Loucy (cell line): Measurements from ENCODE around the gene PDZRN3.

Experiments used
- H2AFZ ChIP-seq: fragments of 200-600 bp; sonication (generic); 2 replicates; pipeline ENCODE4 v1.6.0; 2016; ENCODE audit warnings: antibody characterized with exemption, mild to moderate bottlenecking, low read length, moderate library complexity
- H3F3A ChIP-seq: fragments of 200-600 bp; 2 replicates; pipeline ENCODE4 v1.6.0; 2016; ENCODE audit warnings: antibody characterized with exemption, low read depth, mild to moderate bottlenecking
- H3K27me3 ChIP-seq: fragments of 200-600 bp; sonication (generic); 2 replicates; pipeline ENCODE4 v1.6.1; 2014; ENCODE audit warnings: low read length, mild to moderate bottlenecking; ENCODE audit not compliant: insufficient read depth, poor library complexity, severe bottlenecking
- H3K36me3 ChIP-seq: fragments of 200-600 bp; sonication (generic); 2 replicates; pipeline ENCODE4 v1.6.1; 2016; ENCODE audit warnings: low read length; ENCODE audit not compliant: insufficient read depth
- H3K4me1 ChIP-seq: fragments of 200-600 bp; sonication (generic); 2 replicates; pipeline ENCODE4 v1.5.1; 2014; ENCODE audit warnings: low read length, mild to moderate bottlenecking; ENCODE audit not compliant: insufficient read depth, poor library complexity, severe bottlenecking
- H3K4me2 ChIP-seq: fragments of 200-600 bp; sonication (generic); 2 replicates; pipeline ENCODE4 v1.6.0; 2014; ENCODE audit warnings: antibody characterized with exemption, low read length, low read depth, mild to moderate bottlenecking; ENCODE audit not compliant: poor library complexity, severe bottlenecking
- H3K4me3 ChIP-seq: fragments of 200-600 bp; sonication (generic); 2 replicates; pipeline ENCODE4 v1.5.1; 2014; ENCODE audit warnings: low read length, mild to moderate bottlenecking, mixed read lengths; ENCODE audit not compliant: poor library complexity, severe bottlenecking
- H3K79me2 ChIP-seq: fragments of 200-600 bp; sonication (generic); 2 replicates; pipeline ENCODE4 v1.6.1; 2014; ENCODE audit warnings: low read length; ENCODE audit not compliant: insufficient read depth
- H3K9ac ChIP-seq: fragments of 200-600 bp; sonication (generic); 2 replicates; pipeline ENCODE4 v1.6.0; 2014; ENCODE audit warnings: mild to moderate bottlenecking, low read depth, low read length, moderate library complexity; ENCODE audit not compliant: poor library complexity, severe bottlenecking
- H3K9me2 ChIP-seq: fragments of 200-600 bp; sonication (generic); replicated peaks from 2 replicates; pipeline ENCODE4 v1.6.1; 2016; ENCODE audit warnings: low read depth, low read length, mixed read lengths
- H3K9me3 ChIP-seq: fragments of 200-600 bp; sonication (generic); 2 replicates; pipeline ENCODE4 v1.6.1; 2014; ENCODE audit warnings: mild to moderate bottlenecking, antibody characterized with exemption, low read length, low read depth; ENCODE audit not compliant: insufficient read depth
- H4K20me1 ChIP-seq: fragments of 200-600 bp; sonication (generic); 2 replicates; pipeline ENCODE4 v1.6.0; 2014; ENCODE audit warnings: antibody characterized with exemption, low read length, mild to moderate bottlenecking; ENCODE audit not compliant: insufficient read depth, poor library complexity, severe bottlenecking
- CTCF ChIP-seq: fragments of 200-600 bp; sonication (generic); conservative IDR thresholded peaks from 2 replicates; pipeline ENCODE4 v1.5.1; 2014; ENCODE audit warnings: mild to moderate bottlenecking, antibody characterized with exemption, low read length
- EZH2phosphoT487 ChIP-seq: fragments of 200-600 bp; IDR thresholded peaks from 2 replicates; pipeline ENCODE4 v1.6.1; 2018; ENCODE audit warnings: antibody characterized with exemption, mild to moderate bottlenecking, moderate library complexity, borderline replicate concordance

Gene PDZRN3

DNA sequence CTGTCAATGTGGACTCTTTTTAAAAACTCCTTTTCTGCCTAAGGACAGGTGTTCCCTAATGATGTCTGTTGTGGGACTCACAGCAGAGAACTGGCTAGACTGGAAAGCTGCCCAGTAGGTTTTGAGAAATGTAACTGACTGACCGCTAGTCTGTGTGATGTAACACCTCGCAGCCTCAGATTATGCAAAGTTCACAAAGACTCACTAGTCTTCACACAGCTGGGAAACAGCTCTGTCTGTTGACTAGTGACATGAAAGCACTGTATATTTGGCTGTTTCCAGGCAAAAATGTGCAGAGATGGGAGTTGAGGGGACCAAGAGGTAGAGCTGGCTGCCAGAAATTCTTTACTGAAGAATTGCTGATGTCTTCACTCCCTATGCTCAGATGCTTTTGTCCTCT is 10.3 kb downstream of the PDZRN3 start:
- no peaks in the 10 kb centered on the region for H4K20me1 ChIP-seq
- H3K9me3 ChIP-seq = no peaks in the 10 kb centered on the region
- H3K9me2 ChIP-seq = no peaks in the 10 kb centered on the region
- H3K4me1 ChIP-seq = no peaks in the 10 kb centered on the region
- H2AFZ ChIP-seq = no peak overlapping the region
- no peaks in the 10 kb centered on the region for H3K36me3 ChIP-seq
- no peaks in the 10 kb centered on the region for H3F3A ChIP-seq
- no peak overlapping the region for H3K4me2 ChIP-seq
- H3K79me2 ChIP-seq = no peaks in the 10 kb centered on the region
- no peaks in the 10 kb centered on the region for H3K27me3 ChIP-seq
- TF ChIP-seq CTCF (no peak), EZH2phosphoT487 (no peak)
- no peak overlapping the region for H3K4me3 ChIP-seq
- H3K9ac ChIP-seq = no peak overlapping the region

GRCh38 chr3:73611176-73611575 is 13.6 kb downstream of the PDZRN3 start:
- Histone ChIP-seq H3K79me2 (no peaks in the 10 kb centered on the region), H2AFZ (no peak overlapping the region), H3K9me2 (no peaks in the 10 kb centered on the region), H4K20me1 (no peaks in the 10 kb centered on the region), H3K4me1 (no peaks in the 10 kb centered on the region), H3F3A (no peaks in the 10 kb centered on the region), H3K4me2 (no peak overlapping the region), H3K4me3 (no peak overlapping the region), H3K9ac (no peak overlapping the region), H3K36me3 (no peaks in the 10 kb centered on the region), H3K27me3 (no peaks in the 10 kb centered on the region), H3K9me3 (no peaks in the 10 kb centered on the region)
- TF ChIP-seq EZH2phosphoT487 (no peak), CTCF (no peak)

GRCh38 chr3:73610493-73610892 is 14.2 kb downstream of the PDZRN3 start:
- Histone ChIP-seq H3K9me2 (no peaks in the 10 kb centered on the region), H3K4me3 (no peak overlapping the region), H3K4me2 (no peak overlapping the region), H2AFZ (no peak overlapping the region), H3K9ac (no peak overlapping the region), H3K4me1 (no peaks in the 10 kb centered on the region), H3K36me3 (no peaks in the 10 kb centered on the region), H4K20me1 (no peaks in the 10 kb centered on the region), H3K9me3 (no peaks in the 10 kb centered on the region), H3F3A (no peaks in the 10 kb centered on the region), H3K27me3 (no peaks in the 10 kb centered on the region), H3K79me2 (no peaks in the 10 kb centered on the region)
- TF ChIP-seq EZH2phosphoT487 (no peak), CTCF (no peak)
